Memory B cell (primary cell): Measurements from ENCODE around the gene PELI2.

Source experiments
- ATAC-seq: fragments of 150-1000 bp; cut with Tn5 transposase; 2 replicates; pipeline ENCODE4 v1.10.0; 2021; ENCODE audit warnings: low read depth, mild to moderate bottlenecking, moderate library complexity
- DNase-seq, 2 donors: peaks; one replicate each; pipeline ENCODE4 v3.0.0; 2022; ENCODE audit warnings: low spot score in 2 of 2
- H3K27ac Mint-ChIP-seq: one replicate; pipeline ENCODE4 v1.8.0; 2022; ENCODE audit warnings: mild to moderate bottlenecking, moderate library complexity, mixed read lengths
- H3K27me3 Mint-ChIP-seq: one replicate; pipeline ENCODE4 v1.8.0; 2022; ENCODE audit warnings: mixed read lengths
- H3K36me3 Mint-ChIP-seq: one replicate; pipeline ENCODE4 v1.8.0; 2022; ENCODE audit warnings: mild to moderate bottlenecking, mixed read lengths
- H3K4me1 Mint-ChIP-seq: one replicate; pipeline ENCODE4 v1.8.0; 2022; ENCODE audit warnings: mixed read lengths
- H3K4me3 Mint-ChIP-seq: one replicate; pipeline ENCODE4 v1.8.0; 2022; ENCODE audit warnings: mild to moderate bottlenecking, moderate library complexity, mixed read lengths
- H3K9me3 Mint-ChIP-seq: one replicate; pipeline ENCODE4 v1.8.0; 2022; ENCODE audit warnings: mixed read lengths

PELI2 gene

DNA sequence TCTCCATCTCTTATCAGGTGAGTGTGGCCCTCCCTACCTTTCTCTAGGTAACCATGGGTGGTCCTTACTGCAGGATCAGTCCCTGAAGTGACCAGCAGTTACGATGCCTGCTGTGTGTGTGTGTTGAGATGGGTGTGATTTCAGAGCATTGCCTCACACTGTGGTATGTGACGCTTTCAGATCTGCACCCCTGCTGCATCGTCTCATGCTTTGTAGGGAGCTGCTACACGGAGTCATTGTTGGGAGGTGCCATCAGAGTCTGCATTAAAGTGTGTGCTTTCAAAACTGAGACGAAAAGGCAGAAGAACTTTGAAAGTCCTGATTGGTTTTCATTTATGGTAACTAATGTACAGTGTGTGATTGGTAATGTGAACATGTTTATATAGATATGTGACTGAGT lies 150.5 kb downstream of the PELI2 start:
- H3K27ac Mint-ChIP-seq: no peak overlapping the region
- H3K36me3 Mint-ChIP-seq: no peaks in the 10 kb centered on the region
- ATAC-seq: no peak
- no peaks in the 10 kb centered on the region for H3K4me1 Mint-ChIP-seq
- H3K9me3 Mint-ChIP-seq: no peaks in the 10 kb centered on the region
- H3K27me3 Mint-ChIP-seq: no peaks in the 10 kb centered on the region
- DNase-seq: no peak
- no peak overlapping the region for H3K4me3 Mint-ChIP-seq

DNA sequence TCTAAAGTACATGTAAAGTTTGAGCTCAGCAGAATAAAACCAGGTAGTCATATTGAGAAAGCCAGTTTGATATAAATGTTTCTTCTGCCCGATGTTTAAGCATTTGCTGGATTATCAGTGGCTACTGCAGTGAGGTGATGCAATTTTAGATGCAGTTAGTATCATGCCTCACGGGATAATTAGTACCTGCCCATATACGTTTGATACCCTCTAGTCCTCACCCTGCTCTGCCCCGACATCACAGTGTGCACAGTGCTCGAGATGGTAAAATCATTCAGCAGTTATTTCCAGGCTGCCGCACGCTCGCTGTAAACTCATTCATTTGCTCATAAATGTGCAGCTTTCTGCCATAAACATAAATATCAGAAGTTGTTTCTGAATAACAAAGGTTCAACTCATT lies 152.7 kb downstream of the PELI2 start:
- no peak for DNase-seq
- no peak overlapping the region for H3K4me3 Mint-ChIP-seq
- no peaks in the 10 kb centered on the region for H3K4me1 Mint-ChIP-seq
- no peak for ATAC-seq
- no peak overlapping the region for H3K27ac Mint-ChIP-seq
- H3K36me3 Mint-ChIP-seq: no peaks in the 10 kb centered on the region
- no peaks in the 10 kb centered on the region for H3K27me3 Mint-ChIP-seq
- no peaks in the 10 kb centered on the region for H3K9me3 Mint-ChIP-seq

DNA sequence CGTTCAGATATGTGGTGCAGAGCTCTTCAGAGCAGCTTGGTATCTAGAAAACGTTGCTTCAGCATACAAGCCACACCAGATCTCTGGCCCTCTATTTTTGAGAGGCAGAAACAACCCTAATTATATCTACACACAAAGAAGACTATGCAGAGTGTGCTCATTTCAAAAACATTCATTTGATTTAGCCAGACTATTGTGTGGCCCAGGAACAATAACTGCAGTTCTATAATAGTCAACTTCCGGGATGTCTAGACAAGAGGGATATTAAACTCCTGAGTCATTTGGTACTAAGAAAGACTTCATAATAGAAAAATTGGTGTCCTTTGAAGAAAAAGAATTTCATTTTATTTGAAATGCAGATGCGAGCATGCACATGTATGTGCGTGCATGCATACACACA lies 153.8 kb downstream of the PELI2 start:
- Mint-ChIP-seq H3K36me3 (no peaks in the 10 kb centered on the region), H3K27ac (no peak overlapping the region), H3K9me3 (no peaks in the 10 kb centered on the region), H3K4me3 (no peak overlapping the region), H3K27me3 (no peaks in the 10 kb centered on the region), H3K4me1 (no peaks in the 10 kb centered on the region)
- ATAC-seq (no peak), DNase-seq (no peak)

DNA sequence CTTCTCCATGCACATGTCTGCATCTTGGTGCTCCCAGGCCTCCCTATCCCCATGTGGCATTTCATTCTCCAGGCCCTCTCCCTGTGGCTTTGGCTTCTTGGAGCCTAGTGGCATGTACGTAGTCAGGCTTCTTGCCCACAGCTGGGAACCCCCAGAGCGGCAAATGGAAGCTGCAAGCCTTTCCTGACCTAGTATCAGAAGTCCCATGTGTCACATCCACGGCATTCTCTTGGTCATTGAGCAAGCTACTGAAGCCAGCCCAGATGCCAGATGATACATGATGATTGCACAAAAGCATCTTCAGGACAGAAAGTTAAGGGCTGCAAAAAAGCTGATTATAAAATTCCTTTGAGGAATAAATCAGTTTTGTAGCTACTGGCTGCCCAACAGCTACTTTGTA lies 154.9 kb downstream of the PELI2 start:
- no peak overlapping the region for H3K4me3 Mint-ChIP-seq
- H3K27me3 Mint-ChIP-seq: no peaks in the 10 kb centered on the region
- H3K36me3 Mint-ChIP-seq: no peaks in the 10 kb centered on the region
- no peak for ATAC-seq
- no peaks in the 10 kb centered on the region for H3K4me1 Mint-ChIP-seq
- no peaks in the 10 kb centered on the region for H3K9me3 Mint-ChIP-seq
- no peak overlapping the region for H3K27ac Mint-ChIP-seq
- DNase-seq: no peak

DNA sequence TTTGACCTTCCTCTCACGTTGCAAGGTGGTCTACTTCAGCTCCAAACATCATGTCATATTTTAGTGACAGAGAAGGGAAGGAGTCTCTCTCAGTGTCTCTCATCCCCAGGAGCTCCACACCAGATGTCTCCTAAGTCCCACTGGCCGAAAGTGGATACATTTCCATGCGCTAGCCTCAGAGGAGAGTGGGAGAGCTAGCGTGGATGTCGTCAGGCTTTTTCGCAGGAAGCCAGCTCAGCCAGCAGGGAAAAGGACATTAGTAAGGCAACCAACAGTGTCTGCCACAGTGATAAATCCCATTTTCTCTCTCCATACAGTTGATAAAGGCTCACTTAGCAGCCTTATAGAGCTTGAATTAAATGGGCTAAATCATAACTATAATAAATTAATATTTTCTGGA lies 155.7 kb downstream of the PELI2 start:
- H3K4me1 Mint-ChIP-seq: no peaks in the 10 kb centered on the region

DNA sequence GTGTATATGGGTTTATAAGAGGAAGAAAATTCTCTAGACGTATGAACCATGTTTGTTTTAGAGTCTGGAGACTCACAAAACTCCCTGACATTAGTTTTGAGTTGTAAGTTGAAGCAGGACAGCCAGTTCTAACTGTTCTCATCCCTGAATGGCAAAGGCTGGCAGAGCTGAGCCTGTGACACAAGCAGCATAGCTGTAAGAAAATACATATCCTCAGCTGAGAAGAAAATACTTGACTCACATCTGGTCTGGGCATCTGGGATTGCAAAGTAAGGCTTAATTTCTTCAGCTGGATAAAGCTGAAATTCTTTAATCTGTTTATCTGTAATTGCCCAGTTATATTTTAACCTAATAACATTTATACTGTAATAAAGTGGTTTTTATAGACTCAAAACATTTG lies 156.3 kb downstream of the PELI2 start:
- H3K27me3 Mint-ChIP-seq: no peaks in the 10 kb centered on the region
- DNase-seq (no peak), ATAC-seq (no peak)
- H3K27ac Mint-ChIP-seq: no peak overlapping the region
- no peak overlapping the region for H3K4me3 Mint-ChIP-seq
- H3K4me1 Mint-ChIP-seq: no peaks in the 10 kb centered on the region
- no peaks in the 10 kb centered on the region for H3K36me3 Mint-ChIP-seq
- no peaks in the 10 kb centered on the region for H3K9me3 Mint-ChIP-seq

More for the DNA sequence above, 155.7 kb downstream of the PELI2 start:
- no peak for DNase-seq
- Mint-ChIP-seq H3K36me3 (no peaks in the 10 kb centered on the region), H3K9me3 (no peaks in the 10 kb centered on the region), H3K27me3 (no peaks in the 10 kb centered on the region), H3K4me3 (no peak overlapping the region), H3K27ac (no peak overlapping the region)
- no peak for ATAC-seq

DNA sequence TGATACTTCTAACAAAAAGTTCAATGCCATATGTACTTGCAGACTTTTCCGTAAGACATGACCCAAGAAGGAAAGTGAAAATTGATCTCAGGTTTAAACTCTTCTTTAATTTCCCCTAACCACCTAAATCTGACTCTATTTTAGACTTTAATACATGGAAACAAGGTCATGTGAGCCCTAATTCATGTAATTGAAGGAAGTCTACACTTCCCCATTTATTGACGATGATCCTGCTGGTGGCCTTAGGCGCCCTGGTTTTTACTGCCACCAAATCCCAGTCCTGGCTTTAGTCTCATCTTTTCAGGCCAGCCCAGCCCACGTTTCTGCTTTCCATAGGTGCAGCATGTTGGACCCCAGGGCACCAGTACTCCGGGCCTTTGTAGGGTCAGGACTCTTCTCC lies 157.9 kb downstream of the PELI2 start:
- no peaks in the 10 kb centered on the region for H3K4me1 Mint-ChIP-seq
- H3K9me3 Mint-ChIP-seq: no peaks in the 10 kb centered on the region
- ATAC-seq: no peak
- H3K27me3 Mint-ChIP-seq: no peaks in the 10 kb centered on the region
- DNase-seq: no peak
- H3K4me3 Mint-ChIP-seq: no peak overlapping the region
- H3K27ac Mint-ChIP-seq: no peak overlapping the region
- H3K36me3 Mint-ChIP-seq: peaks cover 2% of the 10 kb centered on the region

DNA sequence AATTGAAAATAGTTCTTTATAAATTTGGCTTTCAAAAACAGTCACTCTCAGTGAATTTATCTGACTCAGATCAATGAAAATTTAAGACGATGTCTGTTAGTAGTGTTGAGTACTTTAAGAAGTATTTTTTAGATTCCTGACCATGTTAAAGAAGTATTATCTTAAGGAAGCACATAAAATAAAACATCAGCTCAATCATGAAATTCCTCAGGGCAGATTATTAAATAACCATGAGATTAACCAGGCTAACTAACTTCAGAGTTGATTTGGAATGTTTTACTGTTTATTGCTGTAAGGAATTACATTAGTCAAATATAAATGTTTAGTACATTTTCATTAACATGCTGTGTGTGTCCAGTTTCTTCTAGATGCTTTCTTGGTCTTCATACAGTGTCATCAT lies 160.2 kb downstream of the PELI2 start:
- peaks cover 2% of the 10 kb centered on the region for H3K36me3 Mint-ChIP-seq
- no peak overlapping the region for H3K27ac Mint-ChIP-seq
- H3K9me3 Mint-ChIP-seq: no peaks in the 10 kb centered on the region
- no peak overlapping the region for H3K4me3 Mint-ChIP-seq
- ATAC-seq: no peak
- DNase-seq: no peak
- no peaks in the 10 kb centered on the region for H3K4me1 Mint-ChIP-seq
- H3K27me3 Mint-ChIP-seq: no peaks in the 10 kb centered on the region

DNA sequence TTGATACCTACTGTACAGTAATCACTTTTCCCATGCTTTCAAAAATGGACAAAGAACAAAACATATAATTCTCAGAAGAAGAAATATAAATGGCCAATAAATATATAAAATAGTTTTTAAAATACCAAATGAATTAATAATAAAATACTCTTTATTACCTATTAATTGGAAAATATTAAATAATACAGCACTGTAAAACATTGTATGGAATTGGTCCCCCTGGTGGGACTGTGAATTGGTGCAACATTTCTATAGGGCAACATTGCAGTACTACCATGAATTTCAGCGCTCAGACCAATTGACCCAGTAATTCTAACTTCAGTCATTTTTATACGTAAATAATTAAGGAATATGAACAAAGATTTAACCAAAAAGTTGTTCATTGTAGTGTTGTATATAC lies 162.6 kb downstream of the PELI2 start:
- H3K36me3 Mint-ChIP-seq: peaks cover 2% of the 10 kb centered on the region
- no peaks in the 10 kb centered on the region for H3K27me3 Mint-ChIP-seq
- ATAC-seq: no peak
- H3K4me1 Mint-ChIP-seq: no peaks in the 10 kb centered on the region
- no peak overlapping the region for H3K4me3 Mint-ChIP-seq
- DNase-seq: no peak
- no peaks in the 10 kb centered on the region for H3K9me3 Mint-ChIP-seq
- H3K27ac Mint-ChIP-seq: no peak overlapping the region

DNA sequence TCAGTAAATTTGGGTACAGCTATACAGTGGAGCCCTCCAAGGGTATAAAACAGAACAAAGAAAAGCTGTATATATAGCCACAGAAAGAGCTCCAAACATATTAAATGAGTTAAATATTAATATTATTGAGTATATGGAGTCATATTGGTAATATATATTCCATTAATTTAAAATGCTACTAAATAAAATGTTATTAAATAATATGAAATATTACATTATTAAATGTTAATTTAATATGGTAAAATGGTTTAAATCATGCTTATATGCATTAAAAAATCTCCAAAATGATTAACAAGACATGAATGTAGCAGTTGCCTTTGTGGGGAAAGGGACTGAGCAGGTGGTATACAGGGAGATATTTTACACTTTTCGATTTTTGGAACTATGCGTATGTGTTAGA lies 164.0 kb downstream of the PELI2 start:
- Mint-ChIP-seq H3K4me1 (no peaks in the 10 kb centered on the region), H3K36me3 (peaks cover 2% of the 10 kb centered on the region), H3K4me3 (no peak overlapping the region), H3K9me3 (no peaks in the 10 kb centered on the region), H3K27ac (no peak overlapping the region), H3K27me3 (no peaks in the 10 kb centered on the region)
- DNase-seq: no peak
- no peak for ATAC-seq

DNA sequence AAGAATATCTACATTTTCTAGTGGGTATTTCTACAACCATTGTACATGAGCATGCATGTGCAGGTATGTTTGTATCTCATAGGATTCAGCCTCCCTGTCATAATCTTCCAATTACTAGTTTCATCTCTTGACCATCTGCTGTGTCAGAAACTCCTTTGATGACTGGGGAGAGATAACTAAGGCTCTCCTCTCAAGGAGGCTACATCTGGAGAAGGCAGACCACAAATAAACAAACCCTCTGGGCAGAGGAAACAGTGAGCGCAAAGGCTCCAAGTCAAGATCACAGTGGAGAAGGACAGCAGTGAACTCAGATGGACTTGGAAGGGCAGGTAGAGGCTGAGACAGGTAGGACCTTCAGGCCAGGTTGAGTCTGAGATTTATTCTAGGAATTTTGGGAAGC lies 166.4 kb downstream of the PELI2 start:
- DNase-seq: no peak
- H3K27me3 Mint-ChIP-seq: no peaks in the 10 kb centered on the region
- H3K27ac Mint-ChIP-seq: no peak overlapping the region
- no peak for ATAC-seq
- no peak overlapping the region for H3K4me3 Mint-ChIP-seq
- H3K9me3 Mint-ChIP-seq: no peaks in the 10 kb centered on the region
- H3K4me1 Mint-ChIP-seq: no peaks in the 10 kb centered on the region
- H3K36me3 Mint-ChIP-seq: peaks cover 2% of the 10 kb centered on the region

DNA sequence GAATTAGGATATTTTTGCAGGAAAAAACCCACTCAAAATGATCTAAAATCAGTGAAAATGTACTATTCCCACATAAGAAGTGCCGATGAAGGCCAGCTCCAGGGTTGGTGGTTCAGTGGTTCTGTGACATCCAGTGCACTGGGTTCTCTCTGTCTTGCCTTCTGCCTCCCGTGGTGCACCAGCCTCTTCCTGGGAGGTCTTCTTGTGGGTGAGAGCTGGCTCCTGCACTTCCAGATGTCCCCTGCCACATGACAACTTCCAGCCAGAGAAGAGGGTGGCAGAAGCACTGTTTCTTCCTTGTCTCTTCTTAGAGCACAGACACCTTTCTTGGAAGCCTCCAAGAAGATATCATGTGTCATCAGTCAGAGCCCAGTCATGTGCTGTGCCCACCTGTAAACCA lies 170.9 kb downstream of the PELI2 start:
- no peaks in the 10 kb centered on the region for H3K27me3 Mint-ChIP-seq
- H3K27ac Mint-ChIP-seq: no peak overlapping the region
- DNase-seq (no peak), ATAC-seq (no peak)
- no peaks in the 10 kb centered on the region for H3K9me3 Mint-ChIP-seq
- peaks cover 11% of the 10 kb centered on the region for H3K36me3 Mint-ChIP-seq
- no peak overlapping the region for H3K4me3 Mint-ChIP-seq
- no peaks in the 10 kb centered on the region for H3K4me1 Mint-ChIP-seq

DNA sequence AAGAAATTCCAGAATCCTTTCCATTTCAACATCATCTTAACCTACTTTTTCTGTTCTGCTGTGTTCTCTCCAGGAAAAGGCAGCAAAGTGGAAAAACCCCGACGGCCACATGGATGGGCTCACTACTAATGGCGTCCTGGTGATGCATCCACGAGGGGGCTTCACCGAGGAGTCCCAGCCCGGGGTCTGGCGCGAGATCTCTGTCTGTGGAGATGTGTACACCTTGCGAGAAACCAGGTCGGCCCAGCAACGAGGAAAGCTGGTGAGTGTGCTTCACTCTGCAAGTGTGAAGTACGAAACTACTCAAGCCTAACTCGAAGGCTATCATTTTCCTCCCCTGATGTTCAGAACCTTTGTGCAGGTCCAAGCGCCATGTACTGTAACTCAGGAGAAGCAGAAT lies 172.0 kb downstream of the PELI2 start:
- Mint-ChIP-seq H3K27ac (no peak overlapping the region), H3K4me3 (no peak overlapping the region), H3K36me3 (peaks cover 13% of the 10 kb centered on the region), H3K9me3 (no peaks in the 10 kb centered on the region), H3K27me3 (no peaks in the 10 kb centered on the region), H3K4me1 (no peaks in the 10 kb centered on the region)
- no peak for DNase-seq
- ATAC-seq: no peak

DNA sequence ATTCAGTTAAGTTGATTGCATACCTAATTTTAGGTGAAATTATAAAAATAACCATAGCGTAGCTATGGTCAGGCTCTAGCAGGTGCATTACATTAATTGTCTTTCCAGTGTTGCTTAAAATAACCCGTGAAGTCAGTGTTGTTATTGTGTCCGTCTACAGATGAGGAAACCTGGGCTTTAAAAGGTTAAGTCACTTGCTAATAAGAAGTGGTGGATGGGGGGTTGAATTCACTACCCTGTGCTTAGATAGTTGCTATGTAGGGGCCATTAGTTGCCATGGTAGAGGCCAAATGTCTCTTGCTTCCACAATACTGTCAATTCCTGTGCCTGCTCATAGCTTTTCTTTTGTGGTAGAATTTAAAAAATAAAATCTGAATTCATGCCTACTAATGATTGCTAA lies 174.8 kb downstream of the PELI2 start:
- H3K4me1 Mint-ChIP-seq: no peaks in the 10 kb centered on the region
- no peaks in the 10 kb centered on the region for H3K27me3 Mint-ChIP-seq
- DNase-seq: no peak
- no peak for ATAC-seq
- no peak overlapping the region for H3K4me3 Mint-ChIP-seq
- H3K27ac Mint-ChIP-seq: no peak overlapping the region
- no peaks in the 10 kb centered on the region for H3K9me3 Mint-ChIP-seq
- H3K36me3 Mint-ChIP-seq: peaks cover 24% of the 10 kb centered on the region

DNA sequence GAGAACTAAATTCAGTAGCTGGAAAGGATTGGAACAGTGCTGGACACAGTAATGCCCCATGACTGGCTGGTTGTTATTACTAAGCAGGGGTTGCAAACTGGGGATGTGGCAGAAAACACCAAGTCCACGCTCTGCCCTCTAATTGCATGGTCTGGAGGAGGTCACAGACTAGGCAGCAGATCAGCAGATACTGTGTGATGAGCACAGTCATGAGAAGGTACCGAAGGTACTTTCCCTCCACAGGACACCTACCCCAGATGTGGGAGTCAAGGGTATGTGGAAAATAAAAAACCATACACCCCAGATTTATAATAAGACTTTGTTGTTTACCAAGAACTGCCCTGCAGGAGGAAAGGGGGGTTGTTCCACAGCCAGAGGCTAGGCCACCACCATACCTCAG lies 175.3 kb downstream of the PELI2 start:
- no peak overlapping the region for H3K27ac Mint-ChIP-seq
- no peak overlapping the region for H3K4me3 Mint-ChIP-seq
- H3K9me3 Mint-ChIP-seq: no peaks in the 10 kb centered on the region
- H3K36me3 Mint-ChIP-seq: peaks cover 24% of the 10 kb centered on the region
- no peaks in the 10 kb centered on the region for H3K4me1 Mint-ChIP-seq
- DNase-seq (no peak), ATAC-seq (no peak)
- no peaks in the 10 kb centered on the region for H3K27me3 Mint-ChIP-seq

DNA sequence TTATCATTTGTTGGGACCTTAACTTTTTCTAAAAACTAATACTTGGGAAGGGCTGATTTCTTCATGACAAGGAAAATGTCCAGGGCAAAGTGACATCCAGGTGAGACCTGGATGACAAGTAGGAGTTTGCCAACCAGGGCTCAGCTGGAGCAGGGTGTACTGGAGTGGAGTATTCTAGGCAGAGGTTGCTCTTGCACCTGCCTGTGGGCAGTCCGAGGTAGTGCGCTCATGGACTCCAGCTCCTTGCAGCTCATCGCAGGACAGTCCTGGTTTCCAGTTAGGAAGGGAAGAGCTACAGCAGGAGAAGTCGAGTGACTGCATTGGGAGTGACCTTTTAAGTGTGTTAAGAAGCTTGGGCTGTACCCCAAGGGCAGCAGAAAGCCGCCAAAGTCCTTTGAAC lies 175.9 kb downstream of the PELI2 start:
- no peak for DNase-seq
- ATAC-seq: no peak

More for the DNA sequence above, 175.9 kb downstream of the PELI2 start:
- H3K27ac Mint-ChIP-seq: no peak overlapping the region
- H3K27me3 Mint-ChIP-seq: no peaks in the 10 kb centered on the region
- H3K4me3 Mint-ChIP-seq: no peak overlapping the region
- no peaks in the 10 kb centered on the region for H3K9me3 Mint-ChIP-seq
- peaks cover 24% of the 10 kb centered on the region for H3K36me3 Mint-ChIP-seq
- H3K4me1 Mint-ChIP-seq: no peaks in the 10 kb centered on the region
